Gastrocnemius medialis (tissue), 4 donors: Measurements from ENCODE around the gene PRKCQ.

Experiments
- CTCF ChIP-seq, 5 experiments: fragments of 450-650 bp in 3 of 5; fragments of 200-600 bp in 2 of 5; sonication (generic) in 2 of 5; IDR thresholded peaks in 4 of 5; conservative IDR thresholded peaks in 1 of 5; 1 replicate in 4 of 5; 2 replicates in 1 of 5; pipeline ENCODE4 v1.5.1; 2016 to 2019; ENCODE audit warnings: antibody characterized with exemption in 5 of 5, mild to moderate bottlenecking in 3 of 5, moderate library complexity in 3 of 5
- POLR2A ChIP-seq, 2 donors: fragments of 450-650 bp; IDR thresholded peaks; one replicate each; pipeline ENCODE4 v1.6.1; 2017; ENCODE audit warnings: antibody characterized with exemption in 2 of 2, mild to moderate bottlenecking in 2 of 2, moderate library complexity in 2 of 2

GRCh38 chr10:6514844-6515780 is 65.0 kb downstream of the PRKCQ start:
- TF ChIP-seq CTCF (IDR thresholded peaks at IDR 0.05 in 4 of 5, conservative IDR thresholded peaks at IDR 0.05 in 1 of 5) = no peak
- peak; percentile 26 to 72 for TF ChIP-seq POLR2A (IDR thresholded peaks at IDR 0.05)
